Measurements from ENCODE around the gene PPP2R2C. TPM values are rescaled to one million over a fixed set of nuclear protein-coding genes. Genes with fewer than 3 reads are reported as not detected.

The PPP2R2C gene
- total and polyA plus RNA-seq, 9 of the 15 experiments (the other 6 are each of a cell fraction or from before 2014, with no cell fraction given) = 0.04 to 0.06 TPM; not detected in 7

DNA sequence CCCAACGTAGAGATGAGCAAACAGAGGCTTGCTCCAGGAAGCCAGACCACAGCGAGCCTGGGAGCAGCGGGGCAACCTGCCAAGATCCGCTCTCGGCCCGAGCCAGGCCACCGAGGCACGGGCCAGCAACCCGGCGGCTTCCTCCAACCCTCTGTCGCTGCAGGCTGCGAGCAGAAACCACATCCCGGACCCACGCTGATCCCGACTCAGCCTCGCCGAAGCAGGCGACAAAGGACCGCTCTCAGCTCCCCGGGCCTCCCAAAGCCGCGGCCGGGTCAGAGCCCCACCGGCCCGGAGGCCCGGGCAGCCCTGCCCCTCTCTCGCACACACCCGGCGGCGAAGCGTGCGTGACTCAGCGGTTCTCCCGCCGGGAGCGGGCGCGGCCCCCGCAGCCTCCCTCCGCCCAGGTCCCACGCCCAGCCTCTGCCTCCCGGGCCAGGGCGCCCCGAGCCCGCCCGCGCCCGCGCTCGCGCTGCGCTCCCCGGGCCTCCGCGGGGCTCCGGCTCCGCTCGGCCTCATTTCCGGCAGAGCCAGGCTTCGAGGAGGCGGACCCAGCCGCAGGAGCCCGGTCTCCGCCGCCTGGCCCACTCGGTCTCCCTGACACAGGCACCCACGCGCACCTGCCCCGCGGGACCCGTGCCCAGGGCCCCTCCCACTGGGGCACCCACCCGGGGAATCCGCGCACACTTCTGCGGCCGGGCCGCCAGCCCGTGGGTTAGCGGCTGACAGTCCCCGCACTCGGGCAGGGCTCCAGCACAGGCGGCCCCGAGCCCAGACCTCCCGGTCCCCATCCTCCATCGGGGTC is 1.7 kb downstream of the PPP2R2C start (continued):
- TF ChIP-seq NFE2 (IDR thresholded peaks at IDR 0.05; ENCODE audit: low read depth) (peak; percentile 87), CCNT2 (IDR thresholded peaks at IDR 0.05; ENCODE audit: borderline replicate concordance, extremely low read depth, insufficient read length, low read depth, low read length) (peak; percentile 85), JUND (IDR thresholded peaks at IDR 0.05; ENCODE audit: borderline replicate concordance, low read depth, low read length) (peak; percentile 19; the same call in 1 of the 2 replicates), JUND (tag; IDR thresholded peaks at IDR 0.05; ENCODE audit: borderline replicate concordance, low read depth, low read length) (no peak), ZNF212 (CRISPR knock-in tag; IDR thresholded peaks at IDR 0.05) (no peak), ZKSCAN3 (CRISPR knock-in tag; IDR thresholded peaks at IDR 0.05) (no peak), MAFK (IDR thresholded peaks at IDR 0.05; ENCODE audit: low read length) (peak; percentile 53; the same call in 1 of the 2 replicates), NFIC (IDR thresholded peaks at IDR 0.05) (peak; percentile 51; the same call in 1 of the 2 replicates), ZBTB7A (IDR thresholded peaks at IDR 0.05; ENCODE audit: borderline replicate concordance, control insufficient read depth, low read depth, low read length) (peak; percentile 32; the same call in 1 of the 2 replicates), NR2C2 (CRISPR knock-in tag; IDR thresholded peaks at IDR 0.05) (no peak), NR2C2 (tag; IDR thresholded peaks at IDR 0.05) (no peak), GATA2 (CRISPR knock-in tag; IDR thresholded peaks at IDR 0.05) (no peak), KLF6 (CRISPR knock-in tag; IDR thresholded peaks at IDR 0.05; ENCODE audit: borderline replicate concordance) (no peak), CXXC5 (CRISPR knock-in tag; IDR thresholded peaks at IDR 0.05) (peak; percentile 60), KDM2B (CRISPR knock-in tag; IDR thresholded peaks at IDR 0.05) (0 out of 2 replicates have a peak, but pooled peaks have one; percentile 32), BHLHE40 (IDR thresholded peaks at IDR 0.05; ENCODE audit: low read length) (0 out of 2 replicates have a peak, but pooled peaks have one; percentile 8)
- TF ChIP-seq, protein P1, sequence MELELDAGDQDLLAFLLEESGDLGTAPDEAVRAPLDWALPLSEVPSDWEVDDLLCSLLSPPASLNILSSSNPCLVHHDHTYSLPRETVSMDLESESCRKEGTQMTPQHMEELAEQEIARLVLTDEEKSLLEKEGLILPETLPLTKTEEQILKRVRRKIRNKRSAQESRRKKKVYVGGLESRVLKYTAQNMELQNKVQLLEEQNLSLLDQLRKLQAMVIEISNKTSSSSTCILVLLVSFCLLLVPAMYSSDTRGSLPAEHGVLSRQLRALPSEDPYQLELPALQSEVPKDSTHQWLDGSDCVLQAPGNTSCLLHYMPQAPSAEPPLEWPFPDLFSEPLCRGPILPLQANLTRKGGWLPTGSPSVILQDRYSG (tag; conservative IDR thresholded peaks at IDR 0.05; ENCODE audit: low read depth) = no peak
- TF ChIP-seq, protein P2, sequence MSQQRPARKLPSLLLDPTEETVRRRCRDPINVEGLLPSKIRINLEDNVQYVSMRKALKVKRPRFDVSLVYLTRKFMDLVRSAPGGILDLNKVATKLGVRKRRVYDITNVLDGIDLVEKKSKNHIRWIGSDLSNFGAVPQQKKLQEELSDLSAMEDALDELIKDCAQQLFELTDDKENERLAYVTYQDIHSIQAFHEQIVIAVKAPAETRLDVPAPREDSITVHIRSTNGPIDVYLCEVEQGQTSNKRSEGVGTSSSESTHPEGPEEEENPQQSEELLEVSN (IDR thresholded peaks at IDR 0.05; ENCODE audit: borderline replicate concordance in 1 of 2, extremely low read depth in 1 of 2, insufficient read depth in 1 of 2, insufficient read length in 1 of 2, low read depth in 1 of 2, low read length in 1 of 2, poor library complexity in 1 of 2, severe bottlenecking in 1 of 2) = peak in 1 of 2 experiments; percentile 15
- TF ChIP-seq, protein P3, sequence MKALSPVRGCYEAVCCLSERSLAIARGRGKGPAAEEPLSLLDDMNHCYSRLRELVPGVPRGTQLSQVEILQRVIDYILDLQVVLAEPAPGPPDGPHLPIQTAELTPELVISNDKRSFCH (CRISPR knock-in tag; IDR thresholded peaks at IDR 0.05) = no peak
- TF ChIP-seq, protein P3 (tag; IDR thresholded peaks at IDR 0.05) = no peak
- TF ChIP-seq, protein P4, sequence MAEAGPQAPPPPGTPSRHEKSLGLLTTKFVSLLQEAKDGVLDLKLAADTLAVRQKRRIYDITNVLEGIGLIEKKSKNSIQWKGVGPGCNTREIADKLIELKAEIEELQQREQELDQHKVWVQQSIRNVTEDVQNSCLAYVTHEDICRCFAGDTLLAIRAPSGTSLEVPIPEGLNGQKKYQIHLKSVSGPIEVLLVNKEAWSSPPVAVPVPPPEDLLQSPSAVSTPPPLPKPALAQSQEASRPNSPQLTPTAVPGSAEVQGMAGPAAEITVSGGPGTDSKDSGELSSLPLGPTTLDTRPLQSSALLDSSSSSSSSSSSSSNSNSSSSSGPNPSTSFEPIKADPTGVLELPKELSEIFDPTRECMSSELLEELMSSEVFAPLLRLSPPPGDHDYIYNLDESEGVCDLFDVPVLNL (CRISPR knock-in tag; IDR thresholded peaks at IDR 0.05; ENCODE audit: low read depth) = no peak
